Urothelium cell line (cell line): ENCODE measurements around the gene IL12RB2.
"Not testable (repeated sequence)": the region's sequence is repeated elsewhere in the genome, so short reads cannot be mapped to it uniquely, and the experiment has no call there.

Experiments
- DNase-seq: peaks from one replicate; pipeline ENCODE4 v3.0.0; 2011; ENCODE audit warnings: low spot score, mixed read lengths
- FAIRE-seq: peaks from 2 replicates; lab custom pipeline; 2011; peaks lifted over from hg19 to GRCh38; lab: Jason Lieb, UNC

The IL12RB2 gene

GRCh38 chr1:67393240-67393639 is 85.6 kb downstream of the IL12RB2 start:
- no peak for DNase-seq
- no peak for FAIRE-seq

- no peak for FAIRE-seq
- no peak for DNase-seq
Measured at GRCh38 chr1:67393737-67394136, 86.1 kb downstream of the IL12RB2 start.

- DNase-seq (no peak), FAIRE-seq (no peak)
Measured at GRCh38 chr1:67394548-67394947, 86.9 kb downstream of the IL12RB2 start.

- FAIRE-seq (no peak), DNase-seq (no peak)
Measured at GRCh38 chr1:67399199-67399993, 91.7 kb downstream of the IL12RB2 start.

- FAIRE-seq, DNase-seq: not testable (repeated sequence)
Measured at GRCh38 chr1:67400029-67400786, 92.5 kb downstream of the IL12RB2 start.

GRCh38 chr1:67401443-67401842 is 93.8 kb downstream of the IL12RB2 start:
- FAIRE-seq (no peak), DNase-seq (no peak)

GRCh38 chr1:67404212-67404620 is 96.5 kb downstream of the IL12RB2 start:
- DNase-seq = no peak
- no peak for FAIRE-seq

- DNase-seq (no peak), FAIRE-seq (no peak)
Measured at GRCh38 chr1:67405473-67406245, 98.0 kb downstream of the IL12RB2 start.

GRCh38 chr1:67407498-67407897 is 99.8 kb downstream of the IL12RB2 start:
- DNase-seq = no peak
- FAIRE-seq = no peak

GRCh38 chr1:67408148-67408547 is 100.5 kb downstream of the IL12RB2 start:
- DNase-seq (no peak), FAIRE-seq (no peak)

- DNase-seq, FAIRE-seq: not testable (repeated sequence)
Measured at GRCh38 chr1:67413101-67413500, 105.4 kb downstream of the IL12RB2 start.

GRCh38 chr1:67414574-67414973 is 106.9 kb downstream of the IL12RB2 start:
- no peak for DNase-seq
- no peak for FAIRE-seq

- no peak for FAIRE-seq
- DNase-seq = no peak
Measured at GRCh38 chr1:67415041-67415440, 107.4 kb downstream of the IL12RB2 start.

GRCh38 chr1:67417733-67418132 is 110.1 kb downstream of the IL12RB2 start:
- FAIRE-seq, DNase-seq: not testable (repeated sequence)

GRCh38 chr1:67418839-67419586 is 111.3 kb downstream of the IL12RB2 start:
- no peak for FAIRE-seq

GRCh38 chr1:67420835-67421492 is 113.3 kb downstream of the IL12RB2 start:
- FAIRE-seq = no peak

More at GRCh38 chr1:67418839-67419586, 111.3 kb downstream of the IL12RB2 start:
- DNase-seq = no peak

GRCh38 chr1:67427465-67427864 is 119.8 kb downstream of the IL12RB2 start:
- FAIRE-seq = no peak
- DNase-seq = no peak

More at GRCh38 chr1:67420835-67421492, 113.3 kb downstream of the IL12RB2 start:
- DNase-seq = no peak

GRCh38 chr1:67427947-67428346 is 120.3 kb downstream of the IL12RB2 start:
- FAIRE-seq (no peak), DNase-seq (no peak)

- DNase-seq = peak; percentile 18
- no peak for FAIRE-seq
Measured at GRCh38 chr1:67429011-67429527, 121.4 kb downstream of the IL12RB2 start.
